SH-SY5Y (cell line): ENCODE measurements around the gene ADCYAP1.

Experiments
- GATA2 ChIP-seq: IDR thresholded peaks from 2 replicates; pipeline ENCODE4 v1.6.1; 2011; ENCODE audit warnings: mild to moderate bottlenecking, low read depth, low read length
- GATA3 ChIP-seq: IDR thresholded peaks from 2 replicates; pipeline ENCODE4 v1.6.1; 2011; ENCODE audit warnings: low read depth, mild to moderate bottlenecking, low read length, moderate library complexity

ADCYAP1 gene

GRCh38 chr18:904218-905090, at the start of gene ADCYAP1:
Gene ADCYAP1 (plus strand): TSS chr18:904871. CDS start chr18:905387, 516 bp downstream.
- no peak for TF ChIP-seq GATA2
- TF ChIP-seq GATA3 = no peak

- TF ChIP-seq GATA3 = no peak
- no peak for TF ChIP-seq GATA2
Observed at GRCh38 chr18:857986-858385, 46.7 kb upstream of the ADCYAP1 start.

GRCh38 chr18:864872-865273, 39.8 kb upstream of the ADCYAP1 start:
- TF ChIP-seq GATA3 (no peak), GATA2 (no peak)

- TF ChIP-seq GATA2 (no peak), GATA3 (no peak)
Observed at GRCh38 chr18:867257-867656, 37.4 kb upstream of the ADCYAP1 start.

- no peak for TF ChIP-seq GATA2
- TF ChIP-seq GATA3 = no peak
Observed at GRCh38 chr18:875912-876311, 28.8 kb upstream of the ADCYAP1 start.

GRCh38 chr18:877238-877637, 27.4 kb upstream of the ADCYAP1 start:
- TF ChIP-seq GATA3 (no peak), GATA2 (no peak)

GRCh38 chr18:886076-886475, 18.6 kb upstream of the ADCYAP1 start:
- no peak for TF ChIP-seq GATA2
- no peak for TF ChIP-seq GATA3

GRCh38 chr18:887716-888115, 17.0 kb upstream of the ADCYAP1 start:
- TF ChIP-seq GATA3 (no peak), GATA2 (no peak)

- TF ChIP-seq GATA2 = no peak
- no peak for TF ChIP-seq GATA3
Observed at GRCh38 chr18:892316-892715, 12.4 kb upstream of the ADCYAP1 start.

GRCh38 chr18:896315-896714, 8.4 kb upstream of the ADCYAP1 start:
- TF ChIP-seq GATA3 = no peak
- TF ChIP-seq GATA2 = no peak

- TF ChIP-seq GATA3 (no peak), GATA2 (no peak)
Observed at GRCh38 chr18:901761-902160, 2.9 kb upstream of the ADCYAP1 start.

GRCh38 chr18:902229-902628, 2.4 kb upstream of the ADCYAP1 start:
- no peak for TF ChIP-seq GATA3
- TF ChIP-seq GATA2 = no peak

- TF ChIP-seq GATA3 (no peak), GATA2 (no peak)
Observed at GRCh38 chr18:903701-904100, 970 bp upstream of the ADCYAP1 start.

- no peak for TF ChIP-seq GATA2
- TF ChIP-seq GATA3 = no peak
Observed at GRCh38 chr18:905307-905947, 756 bp downstream of the ADCYAP1 start.

- TF ChIP-seq GATA3 = no peak
- TF ChIP-seq GATA2 = no peak
Observed at GRCh38 chr18:905948-906415, 1.3 kb downstream of the ADCYAP1 start.
